K562 (cell line): ENCODE data around the gene SUPT20HL1. TPM values are rescaled to one million over a fixed set of nuclear protein-coding genes. Genes with fewer than 3 reads are reported as not detected.

Source experiments
- ATAC-seq: fragments of 200-7000 bp; cut with Tn5 transposase; 3 replicates; pipeline ENCODE4 v1.9.1; 2020; ENCODE audit warnings: moderate library complexity
- BruUV-seq: library from RNA; stranded (reverse); fragments of 400-500 nt; replicated peaks from 2 replicates; lab custom pipeline; 2021; lab: Mats Ljungman, UMichigan
- CTCF ChIA-PET: fragments of 300-600 bp; formaldehyde crosslinking; extraction: SDS; loops from one replicate; lab custom pipeline; 2021; ENCODE audit warnings: low intra/inter-chr PET ratio; lab: Yijun Ruan, JAX
- POLR2A ChIA-PET: fragments of 300-600, 350-650 bp; sonication (Branson Sonifier 250); formaldehyde crosslinking; extraction: SDS; loops from one replicate; lab custom pipeline; 2021; ENCODE audit warnings: antibody characterized with exemption, inconsistent platforms; lab: Yijun Ruan, JAX
- DNase-seq, 4 experiments: peaks; one replicate each; pipeline versions ENCODE4 v3.0.0 to v3.0.0-alpha.2; 2011 to 2018; ENCODE audit warnings: low spot score in 3 of 4, mixed read lengths in 3 of 4; ENCODE audit errors: extremely low read depth in 1 of 4
- FAIRE-seq: peaks from 2 replicates; lab custom pipeline; 2011; peaks lifted over from hg19 to GRCh38; lab: Jason Lieb, UNC
- H2AFZ ChIP-seq: 2 replicates; pipeline ENCODE4 v1.6.0; 2011; ENCODE audit warnings: low read depth, low read length, control low read depth, inconsistent platforms
- H3K27ac ChIP-seq: fragments of 200-600 bp; 3 replicates; pipeline ENCODE4 v1.8.0; 2011; ENCODE audit warnings: low read depth, mild to moderate bottlenecking, control low read depth, inconsistent platforms, low read length, moderate library complexity, mixed read lengths; ENCODE audit errors: extremely low read depth
- H3K27me3 ChIP-seq, 2 experiments: fragments of 300-600 bp in 1 of 2; 2 replicates in 1 of 2; 3 replicates in 1 of 2; pipeline versions ENCODE4 v1.6.0 to v1.8.0; 2011; ENCODE audit warnings: inconsistent platforms in 2 of 2, low read length in 2 of 2, mild to moderate bottlenecking in 1 of 2, mixed read lengths in 1 of 2, moderate library complexity in 1 of 2; ENCODE audit not compliant: control insufficient read depth in 2 of 2, insufficient read depth in 2 of 2
- H3K36me3 ChIP-seq: fragments of 300-600 bp; 3 replicates; pipeline ENCODE4 v1.8.0; 2011; ENCODE audit warnings: mild to moderate bottlenecking, low read length, inconsistent platforms; ENCODE audit not compliant: control insufficient read depth, insufficient read depth
- H3K4me1 ChIP-seq, 2 experiments: fragments of 200-600 bp in 1 of 2; replicated peaks in 1 of 2; 2 replicates in 1 of 2; 3 replicates in 1 of 2; pipeline versions ENCODE4 v1.5.1 to v1.8.0; 2011; ENCODE audit warnings: inconsistent platforms in 2 of 2, low read length in 2 of 2, mild to moderate bottlenecking in 1 of 2, mixed read lengths in 1 of 2, moderate library complexity in 1 of 2; ENCODE audit not compliant: control insufficient read depth in 2 of 2, insufficient read depth in 2 of 2
- H3K4me2 ChIP-seq: 2 replicates; pipeline ENCODE4 v1.6.1; 2011; ENCODE audit warnings: low read length, control low read depth, inconsistent platforms, mixed read lengths; ENCODE audit not compliant: insufficient read depth
- H3K4me3 ChIP-seq: fragments of 200-600 bp; sonication (generic), shearing (Covaris generic); 2 replicates; pipeline ENCODE4 v1.5.1; 2016; ENCODE audit warnings: control low read depth, inconsistent platforms
- H3K79me2 ChIP-seq: fragments of 200-600 bp; 3 replicates; pipeline ENCODE4 v1.8.0; 2011; ENCODE audit warnings: low read length, inconsistent platforms; ENCODE audit not compliant: control insufficient read depth, insufficient read depth
- H3K9ac ChIP-seq, 2 experiments: 2 replicates each; pipeline versions ENCODE4 v1.6.0 to v1.6.1; 2011; ENCODE audit warnings: low read depth in 2 of 2, low read length in 2 of 2, control low read depth in 1 of 2, inconsistent platforms in 1 of 2, mild to moderate bottlenecking in 1 of 2, mixed read lengths in 1 of 2; ENCODE audit not compliant: insufficient read depth in 1 of 2
- H3K9me1 ChIP-seq: one replicate; pipeline ENCODE4 v1.6.0; 2011; ENCODE audit warnings: inconsistent platforms, mild to moderate bottlenecking, low read length, moderate library complexity; ENCODE audit not compliant: control insufficient read depth, insufficient read depth
- H3K9me3 ChIP-seq: replicated peaks from 2 replicates; pipeline ENCODE4 v1.5.1; 2011; ENCODE audit warnings: low read depth, low read length, inconsistent platforms; ENCODE audit not compliant: control insufficient read depth, insufficient read depth
- H4K20me1 ChIP-seq: replicated peaks from 2 replicates; pipeline ENCODE4 v1.6.1; 2011; ENCODE audit warnings: low read length, inconsistent platforms, mixed read lengths; ENCODE audit not compliant: control insufficient read depth, insufficient read depth
- DMBX1 ChIP-seq: fragments of 250-450 bp; sonication (Bioruptor Pico); IDR thresholded peaks from 2 replicates; pipeline ENCODE4 v1.8.0; 2022; ENCODE audit warnings: inconsistent platforms, mild to moderate bottlenecking, moderate library complexity, borderline replicate concordance
- ELF4 ChIP-seq: fragments of 450-650 bp; formaldehyde crosslinking; IDR thresholded peaks from 2 replicates; pipeline ENCODE4 v1.4.0; 2022; ENCODE audit warnings: missing genetic modification characterization
- THAP12 ChIP-seq: fragments of 250-450 bp; sonication (Bioruptor Pico); IDR thresholded peaks from 2 replicates; pipeline ENCODE4 v1.9.0; 2021; ENCODE audit warnings: mild to moderate bottlenecking, inconsistent platforms
- XRCC4 ChIP-seq: IDR thresholded peaks from one replicate; pipeline ENCODE4 v1.6.1; 2011; ENCODE audit not compliant: insufficient read depth, insufficient read length; ENCODE audit errors: extremely low read depth
- WGBS: fragments of 100-300 bp; shearing (Covaris generic); methylation state at CpG from one replicate; pipeline ENCODE4 v1.1.6; 2016; ENCODE audit warnings: low coverage, mixed read lengths; ENCODE audit not compliant: insufficient coverage; ENCODE audit errors: missing lambda C conversion rate; 5-methylcytosine and 5-hydroxymethylcytosine counted together
- in situ Hi-C: fragments of 300-500 bp; cut with MboI; formaldehyde crosslinking; loops from 4 replicates; pipeline ENCODE4 v1.15.0; 2018; ENCODE audit warnings: inconsistent platforms, mixed read lengths
- intact Hi-C: fragments of 100-400 bp; cut with micrococcal nuclease; formaldehyde crosslinking; loops from 2 replicates; pipeline ENCODE4 v1.14.2; 2022
- polyA plus RNA-seq, 8 experiments: library from polyadenylated mRNA; depleted of rRNA in 4 of 8; stranded (reverse) in 5 of 8; unstranded in 3 of 8; fragments of >200 nt; fragmentation: Nextera tagmentation in 2 of 8; fragmentation: Illumina TruSeq in 1 of 8; extraction: Ambion mirVana in 2 of 8; extraction: Trizol in 1 of 8; gene quantifications; 2 replicates each; pipeline versions ENCODE4 v1.2.1 to v1.2.3, GENCODE V29; 2011 to 2014; ENCODE audit warnings: inconsistent platforms in 1 of 8, missing spikeins in 1 of 8
- total RNA-seq, 7 experiments: library from RNA; depleted of rRNA in 6 of 7; stranded (reverse); fragments of >200 nt in 6 of 7; fragmentation: Illumina TruSeq in 2 of 7; extraction: Trizol in 2 of 7; gene quantifications; 2 replicates each; pipeline versions ENCODE4 v1.2.1 to v1.2.3, GENCODE V29; 2011 to 2021; ENCODE audit warnings: low replicate concordance in 1 of 7

The SUPT20HL1 gene
- total and polyA plus RNA-seq, 9 of the 15 experiments (the other 6 are each of a cell fraction or from before 2014, with no cell fraction given) = not detected

- no peaks in the 10 kb centered on the region for H4K20me1 ChIP-seq
- H3K4me2 ChIP-seq = no peak overlapping the region
- no peak overlapping the region for H3K4me3 ChIP-seq
- ChIA-PET POLR2A (no interaction called here), CTCF (no interaction called here)
- in situ Hi-C loops (no loop called here), intact Hi-C loops (no loop called here)
- TF ChIP-seq DMBX1 (CRISPR knock-in tag) (no peak), ELF4 (CRISPR knock-in tag) (no peak), XRCC4 (no peak), THAP12 (no peak)
- DNase-seq (no peak), FAIRE-seq (no peak), ATAC-seq (no peak)
- H3K79me2 ChIP-seq = no peaks in the 10 kb centered on the region
- no peak overlapping the region for H3K9ac ChIP-seq
- H3K9me1 ChIP-seq = no peaks in the 10 kb centered on the region
- no peak overlapping the region for H2AFZ ChIP-seq
- no TSS peak for BruUV-seq
- H3K36me3 ChIP-seq = no peaks in the 10 kb centered on the region
- H3K9me3 ChIP-seq = no peaks in the 10 kb centered on the region
- H3K4me1 ChIP-seq = no peaks in the 10 kb centered on the region
- no peaks in the 10 kb centered on the region; a peak in 1 of 5 replicates for H3K27me3 ChIP-seq
- H3K27ac ChIP-seq = no peak overlapping the region
- WGBS = 3% methylated on average over 2 of the region's 2 CpGs
These were observed 19.9 kb upstream of the SUPT20HL1 start for GRCh38 chrX:24340501-24340900.
